ENCODE measurements around the gene BCAR3.

Gene BCAR3

GRCh38 chr1:93641527-93641926 is 40.1 kb downstream of the BCAR3 start:
- in situ Hi-C loops (cut with MboI; ENCODE audit: low sequenced_read_pairs) = no loop called here

- in situ Hi-C loops (cut with MboI; ENCODE audit: low sequenced_read_pairs) = no loop called here
These were observed 40.8 kb downstream of the BCAR3 start for GRCh38 chr1:93640656-93641440.

GRCh38 chr1:93638981-93639380 is 42.7 kb downstream of the BCAR3 start:
- in situ Hi-C loops (cut with MboI; ENCODE audit: low sequenced_read_pairs) = no loop called here

GRCh38 chr1:93638307-93638847 is 43.3 kb downstream of the BCAR3 start:
- in situ Hi-C loops (cut with MboI; ENCODE audit: low sequenced_read_pairs) = no loop called here

- in situ Hi-C loops (cut with MboI; ENCODE audit: low sequenced_read_pairs) = no loop called here
These were observed 44.9 kb downstream of the BCAR3 start for GRCh38 chr1:93636712-93637111.

- in situ Hi-C loops (cut with MboI; ENCODE audit: low sequenced_read_pairs) = no loop called here
These were observed 45.8 kb downstream of the BCAR3 start for GRCh38 chr1:93635614-93636543.

GRCh38 chr1:93633313-93633712 is 48.3 kb downstream of the BCAR3 start:
- in situ Hi-C loops (cut with MboI; ENCODE audit: low sequenced_read_pairs) = no loop called here

- in situ Hi-C loops (cut with MboI; ENCODE audit: low sequenced_read_pairs) = no loop called here
These were observed 49.8 kb downstream of the BCAR3 start for GRCh38 chr1:93631626-93632365.

GRCh38 chr1:93630168-93630567 is 51.5 kb downstream of the BCAR3 start:
- in situ Hi-C loops (cut with MboI; ENCODE audit: low sequenced_read_pairs) = no loop called here

GRCh38 chr1:93629101-93630059 is 52.3 kb downstream of the BCAR3 start:
- in situ Hi-C loops (cut with MboI; ENCODE audit: low sequenced_read_pairs) = no loop called here

- in situ Hi-C loops (cut with MboI; ENCODE audit: low sequenced_read_pairs) = no loop called here
These were observed 53.0 kb downstream of the BCAR3 start for GRCh38 chr1:93628681-93629080.

- in situ Hi-C loops (cut with MboI; ENCODE audit: low sequenced_read_pairs) = no loop called here
These were observed 55.9 kb downstream of the BCAR3 start for GRCh38 chr1:93625582-93626327.

- in situ Hi-C loops (cut with MboI; ENCODE audit: low sequenced_read_pairs) = no loop called here
These were observed 57.8 kb downstream of the BCAR3 start for GRCh38 chr1:93623875-93624274.

- in situ Hi-C loops (cut with MboI; ENCODE audit: low sequenced_read_pairs) = no loop called here
These were observed 58.2 kb downstream of the BCAR3 start for GRCh38 chr1:93623436-93623835.

- in situ Hi-C loops (cut with MboI; ENCODE audit: low sequenced_read_pairs) = no loop called here
These were observed 60.4 kb downstream of the BCAR3 start for GRCh38 chr1:93621246-93621645.

GRCh38 chr1:93620841-93621210 is 60.8 kb downstream of the BCAR3 start:
- in situ Hi-C loops (cut with MboI; ENCODE audit: low sequenced_read_pairs) = no loop called here

- in situ Hi-C loops (cut with MboI; ENCODE audit: low sequenced_read_pairs) = no loop called here
These were observed 61.3 kb downstream of the BCAR3 start for GRCh38 chr1:93620172-93620840.

GRCh38 chr1:93619507-93620171 is 62.0 kb downstream of the BCAR3 start:
- in situ Hi-C loops (cut with MboI; ENCODE audit: low sequenced_read_pairs) = no loop called here

Measured in hTERT RPE-1 (cell line).